Endothelial cell (in vitro differentiated cells): ENCODE results near the gene EHD2. TPM values are rescaled to one million over a fixed set of nuclear protein-coding genes. Genes with fewer than 3 reads are reported as not detected.

Source experiments
- DNase-seq: peaks from one replicate; pipeline ENCODE4 v3.0.0; 2021; ENCODE audit warnings: low spot score
- H3K27ac Mint-ChIP-seq: one replicate; pipeline ENCODE4 v1.8.0; 2021; ENCODE audit warnings: mixed read lengths, inconsistent platforms; ENCODE audit not compliant: unreplicated experiment
- H3K27me3 Mint-ChIP-seq: one replicate; pipeline ENCODE4 v1.8.0; 2021; ENCODE audit warnings: mild to moderate bottlenecking, moderate library complexity, mixed read lengths, inconsistent platforms; ENCODE audit not compliant: unreplicated experiment
- H3K36me3 Mint-ChIP-seq: one replicate; pipeline ENCODE4 v1.8.0; 2021; ENCODE audit warnings: mild to moderate bottlenecking, low read depth, mixed read lengths, inconsistent platforms; ENCODE audit not compliant: unreplicated experiment
- H3K4me1 Mint-ChIP-seq: one replicate; pipeline ENCODE4 v1.8.0; 2021; ENCODE audit warnings: mild to moderate bottlenecking, mixed read lengths, inconsistent platforms; ENCODE audit not compliant: unreplicated experiment
- H3K4me3 Mint-ChIP-seq: one replicate; pipeline ENCODE4 v1.8.0; 2021; ENCODE audit warnings: mild to moderate bottlenecking, mixed read lengths, inconsistent platforms; ENCODE audit not compliant: unreplicated experiment
- H3K9me3 Mint-ChIP-seq: one replicate; pipeline ENCODE4 v1.8.0; 2021; ENCODE audit warnings: mixed read lengths, inconsistent platforms; ENCODE audit not compliant: unreplicated experiment
- CTCF ChIP-seq: fragments of 200-600 bp; sonication (generic); IDR thresholded peaks from one replicate; pipeline ENCODE4 v1.5.0; 2021; ENCODE audit warnings: antibody characterized with exemption; ENCODE audit not compliant: unreplicated experiment
- total RNA-seq: library from RNA; stranded (reverse); fragmentation: NEBNext Ultra II Directional; extraction: Animal tissue kit (Norgen Biotek cat#: 25700); gene quantifications from one replicate; pipeline ENCODE4 v1.2.1, GENCODE V29; 2021; ENCODE audit not compliant: unreplicated experiment

Gene EHD2
- total RNA-seq, 1 donor from 2014 or later: 81.5 TPM

- Mint-ChIP-seq H3K27me3 (peaks cover 13% of the 10 kb centered on the region), H3K27ac (peak overlapping the region; percentile 91), H3K4me1 (peaks cover 2% of the 10 kb centered on the region), H3K9me3 (no peaks in the 10 kb centered on the region), H3K36me3 (peaks cover 18% of the 10 kb centered on the region), H3K4me3 (peak overlapping the region; percentile 68)
- DNase-seq: no peak
- no peak for TF ChIP-seq CTCF
Observed at GRCh38 chr19:47695533-47696262, 17.5 kb upstream of the EHD2 start.

GRCh38 chr19:47696635-47697034 lies 16.6 kb upstream of the EHD2 start:
- H3K4me1 Mint-ChIP-seq: peaks cover 2% of the 10 kb centered on the region
- TF ChIP-seq CTCF: no peak
- H3K27me3 Mint-ChIP-seq: peaks cover 13% of the 10 kb centered on the region
- peak overlapping the region; percentile 31 for H3K4me3 Mint-ChIP-seq
- H3K27ac Mint-ChIP-seq: no peak overlapping the region
- peaks cover 18% of the 10 kb centered on the region for H3K36me3 Mint-ChIP-seq
- no peaks in the 10 kb centered on the region for H3K9me3 Mint-ChIP-seq
- DNase-seq: no peak

GRCh38 chr19:47697863-47698609 lies 15.2 kb upstream of the EHD2 start:
- DNase-seq: peak; percentile 81
- H3K27me3 Mint-ChIP-seq: peaks cover 5% of the 10 kb centered on the region
- H3K4me1 Mint-ChIP-seq: peaks cover 2% of the 10 kb centered on the region
- H3K27ac Mint-ChIP-seq: peak overlapping the region; percentile 18
- peaks cover 17% of the 10 kb centered on the region for H3K36me3 Mint-ChIP-seq
- H3K4me3 Mint-ChIP-seq: no peak overlapping the region
- TF ChIP-seq CTCF: peak; percentile 85
- no peaks in the 10 kb centered on the region for H3K9me3 Mint-ChIP-seq

- peaks cover 4% of the 10 kb centered on the region for H3K27me3 Mint-ChIP-seq
- H3K9me3 Mint-ChIP-seq: no peaks in the 10 kb centered on the region
- H3K4me3 Mint-ChIP-seq: no peak overlapping the region
- peaks cover 21% of the 10 kb centered on the region for H3K36me3 Mint-ChIP-seq
- no peak overlapping the region for H3K27ac Mint-ChIP-seq
- peaks cover 2% of the 10 kb centered on the region for H3K4me1 Mint-ChIP-seq
- no peak for TF ChIP-seq CTCF
- DNase-seq: no peak
Observed at GRCh38 chr19:47698631-47699359, 14.4 kb upstream of the EHD2 start.
